OCI-LY7 (cell line): Measurements from ENCODE around the gene ZNF559.

Source experiments
- CTCF ChIP-seq: fragments of 200-600 bp; sonication (generic); conservative IDR thresholded peaks from 2 replicates; pipeline ENCODE4 v1.5.1; 2014; ENCODE audit warnings: mild to moderate bottlenecking, antibody characterized with exemption, low read length, moderate library complexity, mixed read lengths
- EZH2phosphoT487 ChIP-seq: fragments of 200-600 bp; sonication (generic); IDR thresholded peaks from 2 replicates; pipeline ENCODE4 v1.6.1; 2018; ENCODE audit warnings: low read depth, borderline replicate concordance, mild to moderate bottlenecking, mixed run types, antibody characterized with exemption, low read length, moderate library complexity, mixed read lengths

GRCh38 chr19:9348671-9349070 is 24.7 kb downstream of the ZNF559 start:
- no peak for TF ChIP-seq CTCF
- no peak for TF ChIP-seq EZH2phosphoT487
